Measurements from ENCODE around the gene GIPC1.

DNA sequence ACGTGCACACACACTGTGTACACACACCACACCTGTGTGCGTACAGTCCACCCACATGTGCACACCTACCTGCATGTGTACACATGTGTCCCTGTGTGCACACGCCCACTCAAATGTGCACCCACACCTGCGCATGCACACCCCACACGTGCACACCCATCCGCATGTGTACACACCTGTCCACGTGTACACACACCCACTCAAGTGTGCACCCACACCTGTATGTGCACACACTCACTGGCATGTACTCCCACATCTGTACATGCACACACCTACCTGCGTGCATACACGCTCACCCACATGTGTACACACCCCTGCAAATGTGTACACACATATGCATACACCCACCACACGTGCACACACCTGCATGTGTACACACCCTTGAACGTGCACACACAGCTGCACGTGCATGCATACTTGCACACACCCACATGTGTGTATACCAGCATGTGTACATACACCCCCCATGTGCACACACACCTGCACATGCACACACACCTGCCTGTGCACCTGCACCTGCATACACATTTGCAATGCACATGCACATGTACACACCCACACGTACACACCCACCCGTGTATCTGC is 52.2 kb downstream of the GIPC1 start:
- TF ChIP-seq, protein P1, sequence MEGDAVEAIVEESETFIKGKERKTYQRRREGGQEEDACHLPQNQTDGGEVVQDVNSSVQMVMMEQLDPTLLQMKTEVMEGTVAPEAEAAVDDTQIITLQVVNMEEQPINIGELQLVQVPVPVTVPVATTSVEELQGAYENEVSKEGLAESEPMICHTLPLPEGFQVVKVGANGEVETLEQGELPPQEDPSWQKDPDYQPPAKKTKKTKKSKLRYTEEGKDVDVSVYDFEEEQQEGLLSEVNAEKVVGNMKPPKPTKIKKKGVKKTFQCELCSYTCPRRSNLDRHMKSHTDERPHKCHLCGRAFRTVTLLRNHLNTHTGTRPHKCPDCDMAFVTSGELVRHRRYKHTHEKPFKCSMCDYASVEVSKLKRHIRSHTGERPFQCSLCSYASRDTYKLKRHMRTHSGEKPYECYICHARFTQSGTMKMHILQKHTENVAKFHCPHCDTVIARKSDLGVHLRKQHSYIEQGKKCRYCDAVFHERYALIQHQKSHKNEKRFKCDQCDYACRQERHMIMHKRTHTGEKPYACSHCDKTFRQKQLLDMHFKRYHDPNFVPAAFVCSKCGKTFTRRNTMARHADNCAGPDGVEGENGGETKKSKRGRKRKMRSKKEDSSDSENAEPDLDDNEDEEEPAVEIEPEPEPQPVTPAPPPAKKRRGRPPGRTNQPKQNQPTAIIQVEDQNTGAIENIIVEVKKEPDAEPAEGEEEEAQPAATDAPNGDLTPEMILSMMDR (conservative IDR thresholded peaks at IDR 0.05 in 1 of 2, IDR thresholded peaks at IDR 0.05 in 1 of 2; ENCODE audit: extremely low read depth in 1 of 2, insufficient read depth in 1 of 2, low read depth in 1 of 2, low read length in 2 of 2): no peak
- no peak for TF ChIP-seq EZH2 (IDR thresholded peaks at IDR 0.05; ENCODE audit: borderline replicate concordance, low read length)
